H7 (cell line): ENCODE data around the gene RLIM. TPM values are rescaled to one million over a fixed set of nuclear protein-coding genes. Genes with fewer than 3 reads are reported as not detected.
"Not testable (repeated sequence)": the region's sequence is repeated elsewhere in the genome, so short reads cannot be mapped to it uniquely, and the experiment has no call there.

Experiments
- DNase-seq: peaks from one replicate; pipeline ENCODE4 v3.0.0; 2012
- H3K27me3 ChIP-seq: 2 replicates; pipeline ENCODE4 v1.6.0; 2011; ENCODE audit warnings: mild to moderate bottlenecking, low read length; ENCODE audit not compliant: control insufficient read depth, insufficient read depth
- H3K36me3 ChIP-seq: replicated peaks from 2 replicates; pipeline ENCODE4 v1.5.1; 2011; ENCODE audit warnings: low read length; ENCODE audit not compliant: control insufficient read depth, insufficient read depth
- H3K4me3 ChIP-seq: 2 replicates; pipeline ENCODE4 v1.5.1; 2011; ENCODE audit warnings: low read depth, mild to moderate bottlenecking, control low read depth, low read length, moderate library complexity; ENCODE audit not compliant: insufficient read depth
- total RNA-seq: library from RNA; depleted of rRNA; stranded (reverse); fragments of >200 nt; shearing (Covaris generic); gene quantifications from 2 replicates; pipeline ENCODE4 v1.2.3, GENCODE V29; 2014; rRNA removed

Gene RLIM
- total RNA-seq, result 25.9 and 37.1 TPM in 2 replicates

- Histone ChIP-seq H3K36me3 (no peaks in the 10 kb centered on the region), H3K27me3 (no peaks in the 10 kb centered on the region)
- peak; percentile 88 for DNase-seq
Observed at GRCh38 chrX:74614093-74614909, at the start of gene RLIM. RLIM (minus strand) TSS chrX:74614624; CDS start chrX:74595977, 18,647 bp downstream.

DNA sequence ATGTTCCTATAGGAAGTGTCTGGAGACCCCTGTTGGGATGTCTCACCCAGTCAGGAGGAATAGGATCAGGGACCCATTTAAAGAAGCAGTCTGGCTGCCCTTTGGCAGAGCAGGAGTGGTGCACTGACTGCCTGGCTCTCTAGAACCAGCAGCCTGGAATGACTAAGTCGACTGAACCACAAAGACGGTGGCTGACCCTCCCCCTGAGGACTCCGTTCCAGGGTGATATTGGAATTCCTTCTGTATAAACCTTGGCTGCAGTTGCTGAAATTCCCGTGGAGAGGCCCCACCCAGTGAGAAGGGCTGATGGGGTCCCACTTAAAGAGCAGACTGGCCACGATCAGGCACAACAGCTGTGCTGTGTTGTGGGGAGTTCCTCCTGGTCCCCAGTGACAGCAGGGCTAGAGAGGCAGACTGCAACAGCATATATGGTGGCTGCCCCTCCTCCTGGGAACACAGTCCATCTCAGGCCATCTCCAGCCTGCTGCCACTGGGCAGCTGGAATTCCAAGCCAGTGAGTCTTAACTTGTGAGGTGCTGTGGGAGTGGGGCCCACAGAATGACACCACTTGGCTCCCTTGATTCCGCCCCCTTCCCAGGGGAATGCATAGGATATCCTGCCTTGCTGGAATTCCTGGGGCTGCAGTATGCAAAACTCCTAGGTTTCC lies 41.8 kb upstream of the RLIM start:
- Histone ChIP-seq H3K27me3 (no peaks in the 10 kb centered on the region), H3K36me3 (no peaks in the 10 kb centered on the region), H3K4me3 (no peak overlapping the region)
- DNase-seq, result no peak

More at GRCh38 chrX:74614093-74614909, at the start of gene RLIM:
- H3K4me3 ChIP-seq, result peak within 1 kb of the TSS; percentile 79

GRCh38 chrX:74654953-74655352 lies 40.5 kb upstream of the RLIM start:
- H3K4me3 ChIP-seq, H3K27me3 ChIP-seq, DNase-seq, H3K36me3 ChIP-seq: not testable (repeated sequence)

- no peaks in the 10 kb centered on the region for H3K36me3 ChIP-seq
- H3K27me3 ChIP-seq, result no peaks in the 10 kb centered on the region
- H3K4me3 ChIP-seq, result no peak overlapping the region
- no peak for DNase-seq
Observed at GRCh38 chrX:74636749-74637314, 22.4 kb upstream of the RLIM start.

- Histone ChIP-seq H3K27me3 (no peaks in the 10 kb centered on the region), H3K36me3 (no peaks in the 10 kb centered on the region), H3K4me3 (peak overlapping the region; percentile 79)
- DNase-seq, result peak; percentile 36
Observed at GRCh38 chrX:74613370-74614092, 893 bp downstream of the RLIM start.

GRCh38 chrX:74606799-74607198 lies 7.6 kb downstream of the RLIM start:
- Histone ChIP-seq H3K36me3 (no peaks in the 10 kb centered on the region), H3K4me3 (no peak overlapping the region), H3K27me3 (no peaks in the 10 kb centered on the region)
- DNase-seq, result no peak

DNA sequence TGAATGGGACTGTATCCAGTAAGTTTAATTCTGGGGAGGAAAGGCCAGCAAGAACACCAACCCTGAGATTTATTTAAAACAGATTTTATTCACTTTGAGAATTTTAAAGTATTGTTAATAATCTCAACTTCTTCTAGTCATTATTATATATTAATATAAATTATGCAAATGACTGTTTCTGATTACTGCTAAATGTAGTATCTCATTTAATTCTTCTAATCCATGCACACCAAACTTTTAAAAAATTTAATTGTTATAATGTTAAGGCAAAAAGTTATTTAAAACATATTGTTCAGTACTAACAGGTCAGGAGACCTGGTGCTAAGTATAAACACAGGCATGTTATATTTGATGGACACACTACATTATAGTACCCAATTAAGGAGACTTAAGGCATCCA lies 8.1 kb downstream of the RLIM start:
- DNase-seq, result no peak
- H3K27me3 ChIP-seq, result no peaks in the 10 kb centered on the region
- no peak overlapping the region for H3K4me3 ChIP-seq
- H3K36me3 ChIP-seq, result no peaks in the 10 kb centered on the region

DNA sequence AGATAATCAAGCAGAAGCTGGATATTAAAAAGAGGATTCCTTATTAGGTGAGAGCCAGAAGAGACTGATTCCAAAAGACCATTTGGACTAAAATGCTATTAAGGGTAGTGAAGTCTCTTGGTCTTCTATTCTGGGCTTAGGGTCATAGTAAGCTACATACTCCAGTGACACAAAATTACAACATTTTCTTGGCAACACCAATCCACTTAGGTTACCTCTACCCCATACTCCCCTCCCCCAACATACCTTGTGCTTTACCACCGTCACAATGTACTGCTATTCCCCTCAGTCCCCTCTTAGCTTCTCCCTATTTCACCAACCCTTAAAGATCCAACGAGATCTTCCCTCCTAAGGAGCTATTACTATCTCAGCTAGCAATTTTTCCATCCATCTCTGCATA lies 11.4 kb downstream of the RLIM start:
- Histone ChIP-seq H3K36me3 (no peaks in the 10 kb centered on the region), H3K4me3 (no peak overlapping the region), H3K27me3 (no peaks in the 10 kb centered on the region)
- no peak for DNase-seq

GRCh38 chrX:74602142-74602541 lies 12.3 kb downstream of the RLIM start:
- DNase-seq, result no peak
- Histone ChIP-seq H3K4me3 (no peak overlapping the region), H3K36me3 (no peaks in the 10 kb centered on the region), H3K27me3 (no peaks in the 10 kb centered on the region)

- Histone ChIP-seq H3K36me3 (peaks cover 10% of the 10 kb centered on the region), H3K27me3 (no peaks in the 10 kb centered on the region), H3K4me3 (no peak overlapping the region)
- no peak for DNase-seq
Observed at GRCh38 chrX:74593593-74593992, 20.8 kb downstream of the RLIM start.

DNA sequence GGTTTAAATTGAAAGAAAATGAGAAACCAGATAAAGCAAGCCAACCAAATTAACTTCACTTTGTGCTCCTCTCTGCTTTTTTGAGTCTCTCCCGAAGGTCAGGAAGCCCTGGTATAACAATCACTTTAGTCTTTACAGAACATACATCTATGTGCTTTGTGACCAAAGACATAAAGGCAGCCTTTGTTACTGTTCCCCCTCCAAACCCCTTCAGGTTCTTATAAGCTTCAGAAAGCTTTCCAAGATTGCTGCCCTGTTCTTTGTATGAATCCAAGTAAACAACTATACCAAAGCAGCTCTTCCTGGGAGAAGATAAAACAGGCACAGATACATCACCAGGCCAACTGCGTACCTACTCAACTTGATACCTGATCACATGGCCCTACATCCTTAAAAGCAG lies 28.7 kb downstream of the RLIM start:
- Histone ChIP-seq H3K27me3 (no peaks in the 10 kb centered on the region), H3K4me3 (no peak overlapping the region), H3K36me3 (no peaks in the 10 kb centered on the region; the same call in 1 of the 2 replicates)
- DNase-seq, result no peak

DNA sequence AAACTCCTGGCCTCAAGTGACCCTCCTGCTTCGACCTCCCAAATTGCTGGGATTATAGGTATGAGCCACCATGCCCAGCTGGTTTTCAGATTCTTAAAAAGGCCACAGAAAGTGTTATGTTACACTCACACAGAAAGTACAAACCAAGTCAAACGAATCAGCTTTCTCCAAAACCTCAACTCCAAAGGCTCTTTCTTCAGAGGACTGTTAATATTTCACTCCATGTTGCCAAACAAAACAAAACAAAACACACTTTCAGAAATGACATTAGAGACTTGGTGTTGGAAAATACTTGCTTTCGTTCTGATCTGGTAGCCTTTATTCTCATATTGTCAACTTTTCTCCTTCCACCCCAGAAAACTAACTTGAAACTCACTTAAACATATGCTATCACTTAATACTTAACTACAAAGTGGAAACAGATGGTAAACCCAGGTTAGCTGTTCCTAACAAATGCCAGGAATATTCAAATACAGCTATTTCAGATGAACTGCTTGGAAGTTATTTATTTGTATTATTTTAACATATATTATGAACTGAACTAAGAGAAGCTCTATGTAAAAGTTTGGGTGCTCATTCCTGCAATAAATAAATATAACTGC lies 34.7 kb downstream of the RLIM start:
- no peaks in the 10 kb centered on the region; the same call in 1 of the 2 replicates for H3K36me3 ChIP-seq
- no peak for DNase-seq
- H3K4me3 ChIP-seq, result no peak overlapping the region
- H3K27me3 ChIP-seq, result no peaks in the 10 kb centered on the region

DNA sequence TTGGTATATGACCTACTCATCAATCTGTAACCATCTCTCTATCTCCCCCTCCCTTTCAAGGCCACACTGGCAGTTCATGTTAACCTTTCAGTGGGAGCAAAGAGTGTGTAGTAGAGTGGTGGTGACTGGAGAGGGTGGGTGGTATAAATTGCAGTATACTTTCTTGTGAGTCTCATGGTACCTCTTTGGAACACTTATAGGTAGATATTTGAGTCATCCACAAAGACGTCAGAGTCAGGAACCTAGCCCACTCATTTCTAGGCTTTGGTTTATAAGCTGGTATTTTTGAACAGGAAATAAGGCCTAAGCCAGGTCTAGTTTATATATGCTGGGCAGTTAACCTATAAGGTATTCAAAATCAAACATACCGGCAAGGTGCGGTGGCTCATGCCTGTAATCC lies 36.3 kb downstream of the RLIM start:
- no peaks in the 10 kb centered on the region for H3K27me3 ChIP-seq
- DNase-seq, result no peak

DNA sequence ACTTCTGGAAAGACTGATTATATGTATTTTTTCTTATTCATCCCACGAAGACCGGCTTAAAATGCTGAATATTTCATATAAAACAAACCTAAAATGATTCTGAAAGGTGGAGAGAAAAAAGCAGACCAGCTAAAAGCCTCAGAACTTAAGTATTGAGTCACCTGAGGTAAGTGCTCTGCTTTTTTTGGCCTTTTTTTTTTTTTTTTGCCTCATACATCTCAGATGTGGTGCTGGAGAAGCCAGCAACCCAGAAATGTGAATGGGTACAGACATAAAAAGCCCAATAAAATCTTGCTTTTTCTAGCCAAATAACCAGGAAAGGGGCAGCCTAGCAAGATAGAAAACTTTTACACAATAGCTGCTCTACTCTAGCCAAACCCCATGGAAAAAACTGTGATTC lies 57.0 kb downstream of the RLIM start:
- H3K36me3 ChIP-seq, result no peaks in the 10 kb centered on the region
- no peaks in the 10 kb centered on the region for H3K27me3 ChIP-seq
- H3K4me3 ChIP-seq, result no peak overlapping the region
- no peak for DNase-seq

More for the DNA sequence above, 36.3 kb downstream of the RLIM start:
- Histone ChIP-seq H3K4me3 (no peak overlapping the region), H3K36me3 (no peaks in the 10 kb centered on the region; the same call in 1 of the 2 replicates)
